ENCODE measurements around the gene JADE2. TPM values are rescaled to one million over a fixed set of nuclear protein-coding genes. Genes with fewer than 3 reads are reported as not detected.
A peak's percentile ranks its signal among the peaks of the same experiment; 100 is the strongest.

JADE2 gene
- total RNA-seq, 1 donor from 2014 or later, result 25.2 TPM

GRCh38 chr5:134543820-134544614 lies 18.5 kb downstream of the JADE2 start:
- DNase-seq (ENCODE audit: low spot score in 2 of 2, unreplicated experiment in 2 of 2), result no peak
- TF ChIP-seq CTCF (IDR thresholded peaks at IDR 0.05; ENCODE audit: unreplicated experiment), result no peak
- Mint-ChIP-seq H3K9me3 (no peaks in the 10 kb centered on the region), H3K27ac (no peak overlapping the region), H3K36me3 (peaks cover 5% of the 10 kb centered on the region), H3K27me3 (ENCODE audit: low read depth) (no peaks in the 10 kb centered on the region), H3K4me1 (peaks cover 6% of the 10 kb centered on the region), H3K4me3 (no peak overlapping the region)

- H3K36me3 Mint-ChIP-seq, result peaks cover 5% of the 10 kb centered on the region
- H3K4me3 Mint-ChIP-seq, result no peak overlapping the region
- no peak for TF ChIP-seq CTCF (IDR thresholded peaks at IDR 0.05; ENCODE audit: unreplicated experiment)
- H3K27ac Mint-ChIP-seq, result peak overlapping the region; percentile 82
- no peaks in the 10 kb centered on the region for H3K9me3 Mint-ChIP-seq
- no peaks in the 10 kb centered on the region for H3K27me3 Mint-ChIP-seq (ENCODE audit: low read depth)
- H3K4me1 Mint-ChIP-seq, result peaks cover 6% of the 10 kb centered on the region
- DNase-seq (ENCODE audit: low spot score in 2 of 2, unreplicated experiment in 2 of 2), result no peak
Measured at GRCh38 chr5:134545070-134545868, 19.8 kb downstream of the JADE2 start.

- Mint-ChIP-seq H3K27ac (no peak overlapping the region), H3K4me1 (peaks cover 6% of the 10 kb centered on the region), H3K36me3 (peaks cover 10% of the 10 kb centered on the region), H3K4me3 (no peak overlapping the region), H3K27me3 (ENCODE audit: low read depth) (no peaks in the 10 kb centered on the region), H3K9me3 (no peaks in the 10 kb centered on the region)
- TF ChIP-seq CTCF (IDR thresholded peaks at IDR 0.05; ENCODE audit: unreplicated experiment), result no peak
- DNase-seq (ENCODE audit: low spot score in 2 of 2, unreplicated experiment in 2 of 2), result no peak
Measured at GRCh38 chr5:134547066-134547465, 21.6 kb downstream of the JADE2 start.

GRCh38 chr5:134547579-134547978 lies 22.1 kb downstream of the JADE2 start:
- Mint-ChIP-seq H3K36me3 (peaks cover 10% of the 10 kb centered on the region), H3K9me3 (no peaks in the 10 kb centered on the region), H3K4me1 (peaks cover 6% of the 10 kb centered on the region), H3K4me3 (no peak overlapping the region), H3K27me3 (ENCODE audit: low read depth) (no peaks in the 10 kb centered on the region), H3K27ac (no peak overlapping the region)
- no peak for TF ChIP-seq CTCF (IDR thresholded peaks at IDR 0.05; ENCODE audit: unreplicated experiment)
- DNase-seq (ENCODE audit: low spot score in 2 of 2, unreplicated experiment in 2 of 2), result no peak

GRCh38 chr5:134547999-134548658 lies 22.7 kb downstream of the JADE2 start:
- no peaks in the 10 kb centered on the region for H3K9me3 Mint-ChIP-seq
- no peaks in the 10 kb centered on the region for H3K27me3 Mint-ChIP-seq (ENCODE audit: low read depth)
- DNase-seq (ENCODE audit: low spot score in 2 of 2, unreplicated experiment in 2 of 2), result no peak
- H3K4me1 Mint-ChIP-seq, result peaks cover 6% of the 10 kb centered on the region
- H3K4me3 Mint-ChIP-seq, result no peak overlapping the region
- H3K27ac Mint-ChIP-seq, result no peak overlapping the region
- H3K36me3 Mint-ChIP-seq, result peaks cover 10% of the 10 kb centered on the region
- no peak for TF ChIP-seq CTCF (IDR thresholded peaks at IDR 0.05; ENCODE audit: unreplicated experiment)
